Measurements from ENCODE around the gene PHOSPHO1.
"Not testable (repeated sequence)": the region's sequence is repeated elsewhere in the genome, so short reads cannot be mapped to it uniquely, and the experiment has no call there.

The PHOSPHO1 gene

GRCh38 chr17:49191409-49191916 lies 39.1 kb downstream of the PHOSPHO1 start:
- peak in 1 of 2 experiments; percentile 95 for DNase-seq

GRCh38 chr17:49190932-49191331 lies 39.7 kb downstream of the PHOSPHO1 start:
- DNase-seq = peak in 1 of 2 experiments; percentile 22

- no peak for DNase-seq
These were observed 43.3 kb downstream of the PHOSPHO1 start for GRCh38 chr17:49187301-49187700.

- DNase-seq = not testable (repeated sequence)
These were observed 45.2 kb downstream of the PHOSPHO1 start for GRCh38 chr17:49185381-49185780.

GRCh38 chr17:49184522-49184921 lies 46.1 kb downstream of the PHOSPHO1 start:
- not testable (repeated sequence) for DNase-seq

GRCh38 chr17:49183801-49184200 lies 46.8 kb downstream of the PHOSPHO1 start:
- no peak for DNase-seq

- no peak for DNase-seq
These were observed 47.2 kb downstream of the PHOSPHO1 start for GRCh38 chr17:49183341-49183740.

GRCh38 chr17:49180998-49181635 lies 49.5 kb downstream of the PHOSPHO1 start:
- DNase-seq = no peak

GRCh38 chr17:49180303-49180702 lies 50.3 kb downstream of the PHOSPHO1 start:
- DNase-seq = peak; percentile 70 to 80

GRCh38 chr17:49175978-49176377 lies 54.6 kb downstream of the PHOSPHO1 start:
- not testable (repeated sequence) for DNase-seq

All from Kasumi-1 (cell line).